Mesenchymal stem cell (in vitro differentiated cells and primary cell): ENCODE data around the gene BOC.

ENCODE experiments used
- DNase-seq: peaks from one replicate; pipeline ENCODE4 v3.0.0-alpha.2; 2013
- H2AFZ ChIP-seq: one replicate; pipeline ENCODE4 v1.6.1; 2013; ENCODE audit warnings: low read depth, mild to moderate bottlenecking, control low read depth, inconsistent platforms, low read length, moderate library complexity
- H2AK5ac ChIP-seq: 2 replicates; pipeline ENCODE4 v1.6.1; 2013; ENCODE audit warnings: low read length, moderate library complexity, mild to moderate bottlenecking, inconsistent platforms; ENCODE audit not compliant: severe bottlenecking
- H2BK120ac ChIP-seq: one replicate; pipeline ENCODE4 v1.6.1; 2013; ENCODE audit warnings: low read depth, mild to moderate bottlenecking, inconsistent platforms, low read length, moderate library complexity
- H2BK12ac ChIP-seq, 2 experiments: one replicate each; pipeline ENCODE4 v1.6.1; 2013; ENCODE audit warnings: inconsistent platforms in 2 of 2, low read length in 2 of 2, mild to moderate bottlenecking in 2 of 2, moderate library complexity in 2 of 2, control low read depth in 1 of 2
- H2BK15ac ChIP-seq: one replicate; pipeline ENCODE4 v1.6.1; 2013; ENCODE audit warnings: mild to moderate bottlenecking, low read depth, inconsistent platforms; ENCODE audit not compliant: poor library complexity, severe bottlenecking
- H2BK5ac ChIP-seq: 2 replicates; pipeline ENCODE4 v1.6.1; 2013; ENCODE audit warnings: low read depth, mild to moderate bottlenecking, low read length, control low read depth, inconsistent platforms; ENCODE audit not compliant: poor library complexity, severe bottlenecking
- H3K14ac ChIP-seq, 2 experiments: one replicate each; pipeline ENCODE4 v1.6.1; 2013; ENCODE audit warnings: inconsistent platforms in 2 of 2, low read length in 2 of 2, control low read depth in 1 of 2, mild to moderate bottlenecking in 1 of 2, moderate library complexity in 1 of 2
- H3K18ac ChIP-seq, 2 experiments: one replicate each; pipeline ENCODE4 v1.6.1; 2013; ENCODE audit warnings: inconsistent platforms in 2 of 2, low read length in 2 of 2, control low read depth in 1 of 2, low read depth in 1 of 2, mild to moderate bottlenecking in 1 of 2
- H3K23ac ChIP-seq, 2 experiments: one replicate each; pipeline ENCODE4 v1.6.1; 2013; ENCODE audit warnings: inconsistent platforms in 2 of 2, low read length in 2 of 2, mild to moderate bottlenecking in 2 of 2, moderate library complexity in 2 of 2, control low read depth in 1 of 2
- H3K27ac ChIP-seq: 2 replicates; pipeline ENCODE4 v1.5.1; 2013; ENCODE audit warnings: mild to moderate bottlenecking, moderate library complexity, low read length, control low read depth, inconsistent platforms; ENCODE audit not compliant: poor library complexity, severe bottlenecking
- H3K27me3 ChIP-seq, 2 experiments: 2 replicates each; pipeline versions ENCODE4 v1.6.1 to v1.7.0; 2013; ENCODE audit warnings: low read length in 2 of 2, mild to moderate bottlenecking in 2 of 2, moderate library complexity in 2 of 2, control low read depth in 1 of 2, inconsistent platforms in 1 of 2; ENCODE audit not compliant: control insufficient read depth in 1 of 2, insufficient read depth in 1 of 2
- H3K36me3 ChIP-seq, 2 experiments: 2 replicates each; pipeline versions ENCODE4 v1.6.1 to v1.7.0; 2013; ENCODE audit warnings: low read length in 2 of 2, control low read depth in 1 of 2, inconsistent platforms in 1 of 2, low read depth in 1 of 2, mild to moderate bottlenecking in 1 of 2; ENCODE audit not compliant: insufficient read depth in 2 of 2, control insufficient read depth in 1 of 2
- H3K4ac ChIP-seq, 2 experiments: one replicate each; pipeline ENCODE4 v1.6.1; 2013; ENCODE audit warnings: inconsistent platforms in 2 of 2, low read length in 2 of 2, mild to moderate bottlenecking in 2 of 2, moderate library complexity in 2 of 2, control low read depth in 1 of 2, low read depth in 1 of 2
- H3K4me1 ChIP-seq: 2 replicates; pipeline ENCODE4 v1.6.1; 2013; ENCODE audit warnings: low read depth, low read length, control low read depth; ENCODE audit not compliant: control insufficient read depth, insufficient read depth
- H3K4me2 ChIP-seq: 2 replicates; pipeline ENCODE4 v1.6.1; 2013; ENCODE audit warnings: low read length, mild to moderate bottlenecking, inconsistent platforms; ENCODE audit not compliant: poor library complexity, severe bottlenecking
- H3K4me3 ChIP-seq, 2 experiments: 2 replicates each; pipeline versions ENCODE4 v1.5.1 to v1.7.0; 2013; ENCODE audit warnings: low read length in 2 of 2, mild to moderate bottlenecking in 2 of 2, control low read depth in 1 of 2, low read depth in 1 of 2; ENCODE audit not compliant: insufficient read depth in 1 of 2
- H3K79me1 ChIP-seq: replicated peaks from 2 replicates; pipeline ENCODE4 v1.6.1; 2013; ENCODE audit warnings: mild to moderate bottlenecking, control low read depth, low read length, inconsistent platforms; ENCODE audit not compliant: poor library complexity, severe bottlenecking
- H3K9ac ChIP-seq: 2 replicates; pipeline ENCODE4 v1.7.0; 2013; ENCODE audit warnings: mild to moderate bottlenecking, low read length, moderate library complexity
- H3K9me3 ChIP-seq: 2 replicates; pipeline ENCODE4 v1.7.0; 2013; ENCODE audit warnings: mild to moderate bottlenecking, low read length; ENCODE audit not compliant: control insufficient read depth
- H4K8ac ChIP-seq: one replicate; pipeline ENCODE4 v1.6.1; 2013; ENCODE audit warnings: inconsistent platforms, mild to moderate bottlenecking, low read length, moderate library complexity
- H4K91ac ChIP-seq: one replicate; pipeline ENCODE4 v1.6.1; 2013; ENCODE audit warnings: mild to moderate bottlenecking, low read length, inconsistent platforms
- WGBS: methylation state at CpG from one replicate; pipeline ENCODE4 v1.1.7; 2013; ENCODE audit warnings: mixed read lengths; 5-methylcytosine and 5-hydroxymethylcytosine counted together

Gene BOC

DNA sequence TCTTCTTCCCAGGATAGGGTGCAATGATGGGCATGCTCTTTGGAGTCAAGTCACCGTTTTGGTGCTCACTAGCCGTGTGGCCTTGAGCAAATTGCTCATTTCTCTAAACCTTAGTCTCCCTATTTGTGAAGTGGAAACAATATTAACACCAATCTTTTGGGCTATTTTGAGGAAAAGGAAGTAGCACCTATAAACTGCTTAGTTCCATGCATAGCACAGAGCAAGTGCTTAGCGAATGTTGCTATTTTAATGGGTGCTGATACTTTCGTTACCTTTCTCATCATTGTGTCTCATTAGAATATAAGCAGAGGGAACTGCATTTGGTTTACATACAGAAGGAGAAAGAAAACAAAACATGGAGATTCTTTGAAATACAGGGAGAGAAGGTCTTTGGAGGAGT lies 66.1 kb downstream of the BOC start:
- H3K27me3 ChIP-seq, result no peaks in the 10 kb centered on the region
- H3K9ac ChIP-seq, result no peak overlapping the region
- H3K4me1 ChIP-seq, result peaks cover 22% of the 10 kb centered on the region
- no peak overlapping the region for H3K18ac ChIP-seq
- no peak overlapping the region for H4K91ac ChIP-seq
- no peak overlapping the region for H2AFZ ChIP-seq
- H4K8ac ChIP-seq, result no peak overlapping the region
- peak overlapping the region; percentile 46 for H2AK5ac ChIP-seq
- H3K79me1 ChIP-seq, result no peaks in the 10 kb centered on the region
- H3K9me3 ChIP-seq, result no peaks in the 10 kb centered on the region
- no peak overlapping the region for H3K4ac ChIP-seq
- H2BK15ac ChIP-seq, result no peak overlapping the region
- no peak for DNase-seq
- H2BK5ac ChIP-seq, result no peak overlapping the region
- H3K27ac ChIP-seq, result peak overlapping the region; percentile 96
- H3K23ac ChIP-seq, result no peak overlapping the region
- H2BK120ac ChIP-seq, result no peak overlapping the region
- no peak overlapping the region for H3K4me3 ChIP-seq
- H2BK12ac ChIP-seq, result no peak overlapping the region
- no peak overlapping the region for H3K4me2 ChIP-seq
- H3K14ac ChIP-seq, result no peak overlapping the region
- 100% methylated on average over 3 of the region's 4 CpGs for WGBS
- peaks cover 56 to 85% of the 10 kb centered on the region in 2 experiments for H3K36me3 ChIP-seq

DNA sequence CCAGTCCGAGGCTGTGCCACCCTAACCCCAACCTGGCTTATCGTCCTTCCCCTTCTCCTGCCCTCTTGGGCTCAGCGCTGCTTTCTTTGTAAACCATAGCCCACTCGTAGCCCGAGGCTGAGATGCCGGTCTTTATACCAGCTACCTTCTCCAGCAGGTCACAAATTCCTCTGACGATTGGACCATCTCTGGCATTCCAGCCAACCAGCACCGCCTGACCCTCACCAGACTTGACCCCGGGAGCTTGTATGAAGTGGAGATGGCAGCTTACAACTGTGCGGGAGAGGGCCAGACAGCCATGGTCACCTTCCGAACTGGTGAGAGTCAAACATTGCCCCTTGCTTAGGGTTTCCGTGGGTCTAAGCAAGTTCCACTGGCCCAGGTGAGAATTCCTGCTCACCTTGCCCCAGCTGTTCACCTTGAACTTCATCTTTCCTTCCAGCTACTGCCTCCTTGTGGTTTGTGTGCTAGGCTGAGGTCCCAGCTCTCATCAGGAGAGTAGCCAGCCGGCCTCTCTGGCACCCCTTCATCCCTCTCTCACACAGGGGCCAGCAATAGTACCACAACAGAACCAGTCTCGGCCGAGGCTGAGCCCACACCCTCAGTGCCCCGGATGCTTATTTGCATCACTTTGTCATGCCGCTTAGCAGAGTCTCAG lies 66.7 kb downstream of the BOC start:
- Histone ChIP-seq H3K9me3 (no peaks in the 10 kb centered on the region), H2BK15ac (no peak overlapping the region), H2BK120ac (no peak overlapping the region), H2BK5ac (no peak overlapping the region), H3K27me3 (no peaks in the 10 kb centered on the region), H3K4me1 (peaks cover 22% of the 10 kb centered on the region), H3K23ac (no peak overlapping the region), H3K9ac (no peak overlapping the region), H4K8ac (no peak overlapping the region), H3K4ac (no peak overlapping the region), H2AK5ac (peak overlapping the region; percentile 21), H3K36me3 (peaks cover 53 to 85% of the 10 kb centered on the region in 2 experiments), H2BK12ac (no peak overlapping the region), H3K14ac (no peak overlapping the region), H3K18ac (no peak overlapping the region), H3K79me1 (no peaks in the 10 kb centered on the region), H2AFZ (no peak overlapping the region), H3K4me3 (no peak overlapping the region), H4K91ac (no peak overlapping the region), H3K4me2 (no peak overlapping the region), H3K27ac (no peak overlapping the region)
- no peak for DNase-seq
- WGBS, result 90% methylated on average over 17 of the region's 17 CpGs

DNA sequence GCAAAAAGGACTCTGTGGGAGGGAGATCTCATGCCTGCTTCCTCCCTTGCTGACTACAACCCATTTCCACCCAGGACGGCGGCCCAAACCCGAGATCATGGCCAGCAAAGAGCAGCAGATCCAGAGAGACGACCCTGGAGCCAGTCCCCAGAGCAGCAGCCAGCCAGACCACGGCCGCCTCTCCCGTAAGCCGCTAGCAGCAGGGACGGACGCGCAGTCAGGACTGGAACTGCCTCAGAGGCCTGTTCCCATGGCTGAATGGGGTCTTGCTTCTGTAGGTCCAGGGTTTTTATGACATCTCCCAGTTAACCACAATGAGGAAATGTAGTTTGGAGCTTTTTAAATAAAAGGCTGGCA lies 67.2 kb downstream of the BOC start:
- no peak overlapping the region for H2BK12ac ChIP-seq
- H3K9ac ChIP-seq, result no peak overlapping the region
- H2BK15ac ChIP-seq, result no peak overlapping the region
- no peak overlapping the region for H3K4ac ChIP-seq
- H3K4me2 ChIP-seq, result no peak overlapping the region
- H3K4me1 ChIP-seq, result peaks cover 22% of the 10 kb centered on the region
- H3K23ac ChIP-seq, result no peak overlapping the region
- no peak for DNase-seq
- no peaks in the 10 kb centered on the region for H3K27me3 ChIP-seq
- H3K18ac ChIP-seq, result no peak overlapping the region
- H4K91ac ChIP-seq, result no peak overlapping the region
- peaks cover 54 to 85% of the 10 kb centered on the region in 2 experiments for H3K36me3 ChIP-seq
- no peak overlapping the region for H2AK5ac ChIP-seq
- H2AFZ ChIP-seq, result no peak overlapping the region
- no peaks in the 10 kb centered on the region for H3K9me3 ChIP-seq
- 98% methylated on average over 11 of the region's 11 CpGs for WGBS
- H4K8ac ChIP-seq, result no peak overlapping the region
- no peak overlapping the region for H2BK120ac ChIP-seq
- H3K4me3 ChIP-seq, result no peak overlapping the region
- H3K27ac ChIP-seq, result no peak overlapping the region
- no peak overlapping the region for H3K14ac ChIP-seq
- H3K79me1 ChIP-seq, result no peaks in the 10 kb centered on the region
- H2BK5ac ChIP-seq, result no peak overlapping the region

DNA sequence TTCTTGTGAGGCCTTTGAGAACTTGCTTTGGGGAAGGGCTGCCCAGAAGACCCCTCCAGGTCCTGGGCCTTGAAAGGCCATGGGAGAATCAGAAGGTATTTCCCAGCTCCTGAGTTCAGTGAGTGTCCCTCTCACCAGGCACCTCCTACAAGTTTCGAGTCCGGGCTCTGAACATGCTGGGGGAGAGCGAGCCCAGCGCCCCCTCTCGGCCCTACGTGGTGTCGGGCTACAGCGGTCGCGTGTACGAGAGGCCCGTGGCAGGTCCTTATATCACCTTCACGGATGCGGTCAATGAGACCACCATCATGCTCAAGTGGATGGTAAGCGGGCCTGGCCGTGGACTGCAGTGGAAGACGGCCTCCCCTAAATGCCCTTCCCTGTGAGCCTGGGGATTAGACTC lies 68.3 kb downstream of the BOC start:
- Histone ChIP-seq H3K23ac (no peak overlapping the region), H3K79me1 (no peaks in the 10 kb centered on the region), H3K4me3 (no peak overlapping the region), H2BK15ac (no peak overlapping the region), H3K18ac (no peak overlapping the region), H2BK5ac (no peak overlapping the region), H3K4me2 (no peak overlapping the region), H3K14ac (no peak overlapping the region), H3K9me3 (no peaks in the 10 kb centered on the region), H2BK12ac (no peak overlapping the region), H2AK5ac (no peak overlapping the region), H4K91ac (no peak overlapping the region), H3K36me3 (peaks cover 54 to 85% of the 10 kb centered on the region in 2 experiments), H3K27me3 (no peaks in the 10 kb centered on the region), H3K4ac (no peak overlapping the region), H2BK120ac (no peak overlapping the region), H2AFZ (no peak overlapping the region), H3K4me1 (peaks cover 22% of the 10 kb centered on the region), H4K8ac (no peak overlapping the region), H3K9ac (no peak overlapping the region), H3K27ac (no peak overlapping the region)
- DNase-seq, result no peak
- WGBS, result 83% methylated on average over 17 of the region's 17 CpGs
